HepG2 (cell line): Measurements from ENCODE around the gene CELF4. TPM values are rescaled to one million over a fixed set of nuclear protein-coding genes. Genes with fewer than 3 reads are reported as not detected.

Experiments used
- ARNTL ChIP-seq: sonication (generic); formaldehyde crosslinking; IDR thresholded peaks from 2 replicates; pipeline ENCODE4 v1.4.0; 2020; ENCODE audit warnings: mild to moderate bottlenecking, missing genetic modification reagents
- ATM ChIP-seq: fragments of 450-650 bp; IDR thresholded peaks from 2 replicates; pipeline ENCODE4 v1.7.1; 2017; ENCODE audit warnings: mild to moderate bottlenecking, borderline replicate concordance
- CHD4 ChIP-seq: fragments of 200-600 bp; sonication (generic); IDR thresholded peaks from 2 replicates; pipeline ENCODE4 v1.7.0; 2017; ENCODE audit warnings: mild to moderate bottlenecking, low read length, borderline replicate concordance
- DR1 ChIP-seq: sonication (generic); formaldehyde crosslinking; IDR thresholded peaks from 2 replicates; pipeline ENCODE4 v1.8.0; 2021; ENCODE audit warnings: mild to moderate bottlenecking, missing genetic modification reagents, inconsistent platforms
- EEA1 ChIP-seq: sonication (generic); formaldehyde crosslinking; IDR thresholded peaks from 2 replicates; pipeline ENCODE4 v1.5.1; 2020; ENCODE audit warnings: mild to moderate bottlenecking, missing genetic modification reagents, borderline replicate concordance
- MBNL3 ChIP-seq: fragments of 250-450 bp; sonication (Bioruptor Pico); conservative IDR thresholded peaks from 2 replicates; pipeline ENCODE4 v1.8.0; 2022; ENCODE audit warnings: mild to moderate bottlenecking, inconsistent platforms
- MIER2 ChIP-seq: IDR thresholded peaks from 2 replicates; pipeline ENCODE4 v1.6.1; 2016; ENCODE audit warnings: missing biosample characterization, missing genetic modification reagents
- NR2C2 ChIP-seq: sonication (generic); formaldehyde crosslinking; IDR thresholded peaks from 2 replicates; pipeline ENCODE4 v1.4.0; 2020; ENCODE audit warnings: missing genetic modification reagents, mild to moderate bottlenecking, moderate library complexity, borderline replicate concordance
- RFX1 ChIP-seq: fragments of 450-650 bp; IDR thresholded peaks from 2 replicates; pipeline ENCODE4 v1.6.1; 2017
- SIX1 ChIP-seq: sonication (generic); formaldehyde crosslinking; IDR thresholded peaks from 2 replicates; pipeline ENCODE4 v1.4.0; 2020; ENCODE audit warnings: missing genetic modification reagents, borderline replicate concordance
- SNAPC2 ChIP-seq: sonication (generic); formaldehyde crosslinking; IDR thresholded peaks from 2 replicates; pipeline ENCODE4 v1.8.1; 2022; ENCODE audit warnings: mild to moderate bottlenecking, missing genetic modification reagents
- SOX5 ChIP-seq: IDR thresholded peaks from 2 replicates; pipeline ENCODE4 v1.6.1; 2016; ENCODE audit warnings: borderline replicate concordance
- SSRP1 ChIP-seq: IDR thresholded peaks from 2 replicates; pipeline ENCODE4 v1.6.1; 2016; ENCODE audit warnings: control low read depth
- TSC22D2 ChIP-seq: sonication (generic); formaldehyde crosslinking; IDR thresholded peaks from 2 replicates; pipeline ENCODE4 v1.5.1; 2020; ENCODE audit warnings: missing genetic modification reagents, mild to moderate bottlenecking, borderline replicate concordance
- U2AF2 ChIP-seq: fragments of 200-400 bp; formaldehyde crosslinking; IDR thresholded peaks from 2 replicates; pipeline ENCODE4 v1.6.1; 2017; ENCODE audit warnings: low read depth, mild to moderate bottlenecking, low read length
- YEATS2 ChIP-seq: sonication (generic); formaldehyde crosslinking; IDR thresholded peaks from 2 replicates; pipeline ENCODE4 v1.4.0; 2020; ENCODE audit warnings: missing genetic modification reagents, borderline replicate concordance
- ZBTB3 ChIP-seq: sonication (generic); formaldehyde crosslinking; IDR thresholded peaks from 2 replicates; pipeline ENCODE4 v1.4.0; 2020; ENCODE audit warnings: low read depth, mild to moderate bottlenecking, moderate library complexity, missing genetic modification reagents, borderline replicate concordance
- ZFP1 ChIP-seq: IDR thresholded peaks from 2 replicates; pipeline ENCODE4 v1.6.1; 2016
- ZIK1 ChIP-seq: sonication (generic); formaldehyde crosslinking; IDR thresholded peaks from 2 replicates; pipeline ENCODE4 v1.5.0; 2020; ENCODE audit warnings: mild to moderate bottlenecking, low read depth, missing genetic modification reagents, borderline replicate concordance
- ZNF143 ChIP-seq: sonication (generic); formaldehyde crosslinking; IDR thresholded peaks from 2 replicates; pipeline ENCODE4 v1.4.0; 2020; ENCODE audit warnings: missing genetic modification reagents
- ZNF224 ChIP-seq: sonication (generic); formaldehyde crosslinking; IDR thresholded peaks from 2 replicates; pipeline ENCODE4 v1.5.0; 2020; ENCODE audit warnings: mild to moderate bottlenecking, missing genetic modification reagents
- ZNF564 ChIP-seq: sonication (generic); formaldehyde crosslinking; IDR thresholded peaks from 2 replicates; pipeline ENCODE4 v1.8.1; 2023; ENCODE audit warnings: mild to moderate bottlenecking, missing genetic modification reagents
- ZNF605 ChIP-seq: sonication (generic); formaldehyde crosslinking; IDR thresholded peaks from 2 replicates; pipeline ENCODE4 v1.8.0; 2022; ENCODE audit warnings: mild to moderate bottlenecking, missing genetic modification reagents
- ZNF816 ChIP-seq: sonication (generic); formaldehyde crosslinking; IDR thresholded peaks from 2 replicates; pipeline ENCODE4 v1.8.0; 2022; ENCODE audit warnings: missing genetic modification reagents, mild to moderate bottlenecking, borderline replicate concordance
- polyA plus RNA-seq, 8 experiments: library from polyadenylated mRNA; depleted of rRNA in 3 of 8; stranded (reverse) in 7 of 8; unstranded in 1 of 8; fragments of >200 nt; fragmentation: Illumina TruSeq in 4 of 8; extraction: Trizol in 4 of 8; gene quantifications; 2 replicates each; pipeline versions ENCODE4 v1.2.1 to v1.2.3, GENCODE V29; 2011 to 2016; ENCODE audit warnings: low read depth in 4 of 8, missing spikeins in 1 of 8, mixed read lengths in 1 of 8; ENCODE audit not compliant: insufficient read depth in 1 of 8
- total RNA-seq, 5 experiments: library from RNA; depleted of rRNA; stranded (reverse); fragments of >200 nt; fragmentation: Illumina TruSeq; extraction: Trizol; gene quantifications; 2 replicates each; pipeline ENCODE4 v1.2.3, GENCODE V29; 2016; ENCODE audit warnings: low read depth in 1 of 5
- TF ChIP-seq, protein P1 (sequence below): sonication (generic); formaldehyde crosslinking; IDR thresholded peaks from 2 replicates; pipeline ENCODE4 v1.9.0; 2022; ENCODE audit warnings: low read depth, missing genetic modification reagents
- TF ChIP-seq, protein P2 (sequence below): IDR thresholded peaks from 2 replicates; pipeline ENCODE4 v1.6.1; 2016; ENCODE audit warnings: missing compliant biosample characterization, missing genetic modification reagents, borderline replicate concordance
- TF ChIP-seq, protein P3 (sequence below): sonication (generic); formaldehyde crosslinking; IDR thresholded peaks from 2 replicates; pipeline ENCODE4 v1.8.0; 2022; ENCODE audit warnings: missing genetic modification reagents, low read depth, mild to moderate bottlenecking, borderline replicate concordance
- TF ChIP-seq, protein P4 (sequence below): sonication (generic); formaldehyde crosslinking; IDR thresholded peaks from 2 replicates; pipeline ENCODE4 v1.4.0; 2020; ENCODE audit warnings: missing genetic modification reagents; ENCODE audit errors: not compliant biosample characterization

CELF4 gene
- total and polyA plus RNA-seq, 2 of the 13 experiments (the other 11 are each of a cell fraction or from before 2014, with no cell fraction given), result not detected

DNA sequence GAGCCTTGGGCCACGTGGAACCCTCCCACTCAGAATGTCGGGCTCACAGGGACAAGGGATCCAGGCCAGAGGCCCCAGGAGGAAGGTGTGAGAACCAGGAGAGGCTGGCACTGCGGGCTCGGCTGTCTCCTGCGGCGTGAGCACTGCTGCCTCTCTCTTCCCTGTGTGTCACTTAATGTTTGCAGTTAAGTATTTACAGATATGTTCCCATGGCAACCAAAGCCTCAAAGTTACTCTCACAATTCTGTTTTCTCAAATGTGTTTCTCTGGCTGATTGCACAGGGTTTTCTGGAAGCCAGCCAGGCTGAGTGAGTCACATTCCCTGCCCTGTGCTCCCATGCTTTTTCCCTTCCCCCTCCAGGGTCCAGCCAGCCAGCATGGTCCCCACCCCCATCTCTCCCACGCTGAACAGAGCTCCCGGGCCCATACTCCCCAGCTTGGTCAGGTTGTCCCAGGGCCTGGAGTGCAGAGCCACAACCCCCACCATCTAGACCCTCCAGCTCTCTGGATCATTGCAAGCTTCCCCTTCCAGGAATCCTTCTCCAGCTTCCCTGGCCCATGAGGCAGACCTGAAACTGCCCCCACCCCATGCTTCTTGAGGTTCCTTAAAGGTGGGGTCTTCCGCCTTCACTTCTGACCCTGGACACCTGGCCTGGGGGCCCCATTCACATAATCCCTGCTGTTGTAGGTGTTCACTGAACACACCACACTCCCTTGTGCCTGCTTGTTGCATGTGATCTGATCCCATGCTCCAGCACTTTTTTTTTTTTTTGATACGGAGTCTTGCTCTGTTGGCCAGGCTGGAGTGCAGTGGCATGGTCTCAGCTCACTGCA, 265.9 kb downstream of the CELF4 start (continued):
- TF ChIP-seq, protein P1, sequence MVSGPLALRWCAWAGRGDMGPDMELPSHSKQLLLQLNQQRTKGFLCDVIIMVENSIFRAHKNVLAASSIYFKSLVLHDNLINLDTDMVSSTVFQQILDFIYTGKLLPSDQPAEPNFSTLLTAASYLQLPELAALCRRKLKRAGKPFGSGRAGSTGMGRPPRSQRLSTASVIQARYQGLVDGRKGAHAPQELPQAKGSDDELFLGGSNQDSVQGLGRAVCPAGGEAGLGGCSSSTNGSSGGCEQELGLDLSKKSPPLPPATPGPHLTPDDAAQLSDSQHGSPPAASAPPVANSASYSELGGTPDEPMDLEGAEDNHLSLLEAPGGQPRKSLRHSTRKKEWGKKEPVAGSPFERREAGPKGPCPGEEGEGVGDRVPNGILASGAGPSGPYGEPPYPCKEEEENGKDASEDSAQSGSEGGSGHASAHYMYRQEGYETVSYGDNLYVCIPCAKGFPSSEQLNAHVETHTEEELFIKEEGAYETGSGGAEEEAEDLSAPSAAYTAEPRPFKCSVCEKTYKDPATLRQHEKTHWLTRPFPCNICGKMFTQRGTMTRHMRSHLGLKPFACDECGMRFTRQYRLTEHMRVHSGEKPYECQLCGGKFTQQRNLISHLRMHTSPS (CRISPR knock-in tag), result no peak
- TF ChIP-seq ZNF224 (CRISPR knock-in tag) (no peak), ZIK1 (CRISPR knock-in tag) (no peak), U2AF2 (peak; percentile 58; the same call in 1 of the 2 replicates), SSRP1 (CRISPR knock-in tag) (no peak), ATM (no peak), ZNF605 (no peak), SIX1 (CRISPR knock-in tag) (no peak), SNAPC2 (no peak), MBNL3 (CRISPR knock-in tag) (no peak), YEATS2 (no peak; the same call in 1 of the 2 replicates), ZNF564 (CRISPR knock-in tag) (no peak), ZBTB3 (CRISPR knock-in tag) (no peak), ZNF143 (CRISPR knock-in tag) (no peak), RFX1 (peak; percentile 94), MIER2 (CRISPR knock-in tag) (0 out of 2 replicates have a peak, but pooled peaks have one; percentile 18), NR2C2 (no peak), ZNF816 (no peak), ARNTL (peak; percentile 97), EEA1 (CRISPR knock-in tag) (no peak), SOX5 (CRISPR knock-in tag) (peak; percentile 64; the same call in 1 of the 2 replicates), CHD4 (no peak), ZFP1 (CRISPR knock-in tag) (no peak), DR1 (no peak), TSC22D2 (CRISPR knock-in tag) (no peak)
- TF ChIP-seq, protein P2, sequence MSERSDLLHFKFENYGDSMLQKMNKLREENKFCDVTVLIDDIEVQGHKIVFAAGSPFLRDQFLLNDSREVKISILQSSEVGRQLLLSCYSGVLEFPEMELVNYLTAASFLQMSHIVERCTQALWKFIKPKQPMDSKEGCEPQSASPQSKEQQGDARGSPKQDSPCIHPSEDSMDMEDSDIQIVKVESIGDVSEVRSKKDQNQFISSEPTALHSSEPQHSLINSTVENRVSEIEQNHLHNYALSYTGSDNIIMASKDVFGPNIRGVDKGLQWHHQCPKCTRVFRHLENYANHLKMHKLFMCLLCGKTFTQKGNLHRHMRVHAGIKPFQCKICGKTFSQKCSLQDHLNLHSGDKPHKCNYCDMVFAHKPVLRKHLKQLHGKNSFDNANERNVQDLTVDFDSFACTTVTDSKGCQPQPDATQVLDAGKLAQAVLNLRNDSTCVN, result no peak
- TF ChIP-seq, protein P3, sequence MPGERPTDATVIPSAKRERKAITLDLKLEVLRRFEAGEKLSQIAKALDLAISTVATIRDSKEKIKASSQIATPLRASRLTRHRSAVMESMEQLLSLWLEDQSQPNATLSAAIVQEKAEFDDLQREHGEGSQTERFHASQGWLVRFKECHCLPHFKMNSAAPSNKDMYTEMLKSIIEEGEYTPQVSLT (CRISPR knock-in tag), result no peak
- TF ChIP-seq, protein P4, sequence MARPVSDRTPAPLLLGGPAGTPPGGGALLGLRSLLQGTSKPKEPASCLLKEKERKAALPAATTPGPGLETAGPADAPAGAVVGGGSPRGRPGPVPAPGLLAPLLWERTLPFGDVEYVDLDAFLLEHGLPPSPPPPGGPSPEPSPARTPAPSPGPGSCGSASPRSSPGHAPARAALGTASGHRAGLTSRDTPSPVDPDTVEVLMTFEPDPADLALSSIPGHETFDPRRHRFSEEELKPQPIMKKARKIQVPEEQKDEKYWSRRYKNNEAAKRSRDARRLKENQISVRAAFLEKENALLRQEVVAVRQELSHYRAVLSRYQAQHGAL (CRISPR knock-in tag), result no peak
